Natural killer cell (primary cell): ENCODE data around the gene HK3. TPM values are rescaled to one million over a fixed set of nuclear protein-coding genes. Genes with fewer than 3 reads are reported as not detected.
A peak's percentile ranks its signal among the peaks of the same experiment; 100 is the strongest.

Source experiments
- ATAC-seq, 3 donors: fragments of 150-1000 bp in 2 of 3; fragments of 200-7000 bp in 1 of 3; cut with Tn5 transposase; 1 replicate in 1 of 3; 2 replicates in 2 of 3; pipeline ENCODE4 v1.10.0; 2021; ENCODE audit warnings: mild to moderate bottlenecking in 2 of 3, moderate library complexity in 2 of 3
- DNase-seq, 2 donors: peaks; one replicate each; pipeline versions ENCODE4 v3.0.0 to v3.0.0-alpha.2; 2013 to 2021; ENCODE audit warnings: mixed read lengths in 1 of 2
- H3K27ac ChIP-seq: one replicate; pipeline ENCODE4 v1.5.1; 2013; ENCODE audit warnings: mild to moderate bottlenecking, low read length
- H3K27me3 ChIP-seq: one replicate; pipeline ENCODE4 v1.6.1; 2013; ENCODE audit warnings: low read length; ENCODE audit not compliant: control insufficient read depth, insufficient read depth
- H3K36me3 ChIP-seq: one replicate; pipeline ENCODE4 v1.6.1; 2013; ENCODE audit warnings: low read length; ENCODE audit not compliant: control insufficient read depth, insufficient read depth
- H3K4me1 ChIP-seq: one replicate; pipeline ENCODE4 v1.6.1; 2013; ENCODE audit warnings: low read length; ENCODE audit not compliant: control insufficient read depth, insufficient read depth
- H3K4me3 ChIP-seq: one replicate; pipeline ENCODE4 v1.5.1; 2013; ENCODE audit warnings: low read length
- H3K9me3 ChIP-seq: one replicate; pipeline ENCODE4 v1.6.1; 2013; ENCODE audit warnings: low read length; ENCODE audit not compliant: control insufficient read depth, insufficient read depth
- H3K27ac Mint-ChIP-seq, 2 donors: one replicate each; pipeline ENCODE4 v1.8.0; 2022; ENCODE audit warnings: mild to moderate bottlenecking in 2 of 2, mixed read lengths in 2 of 2, moderate library complexity in 1 of 2
- H3K27me3 Mint-ChIP-seq, 2 donors: one replicate each; pipeline ENCODE4 v1.8.0; 2022; ENCODE audit warnings: low read depth in 2 of 2, mixed read lengths in 2 of 2
- H3K36me3 Mint-ChIP-seq: one replicate; pipeline ENCODE4 v1.8.0; 2022; ENCODE audit warnings: mixed read lengths
- H3K4me1 Mint-ChIP-seq, 2 donors: one replicate each; pipeline ENCODE4 v1.8.0; 2022; ENCODE audit warnings: mixed read lengths in 2 of 2
- H3K4me3 Mint-ChIP-seq: one replicate; pipeline ENCODE4 v1.8.0; 2022; ENCODE audit warnings: mild to moderate bottlenecking, moderate library complexity, mixed read lengths
- H3K9me3 Mint-ChIP-seq, 2 donors: one replicate each; pipeline ENCODE4 v1.8.0; 2022; ENCODE audit warnings: mixed read lengths in 2 of 2
- WGBS: methylation state at CpG from one replicate; pipeline ENCODE4 v1.1.7; 2013; ENCODE audit warnings: missing lambda C conversion rate; ENCODE audit not compliant: insufficient coverage; 5-methylcytosine and 5-hydroxymethylcytosine counted together
- intact Hi-C: fragments of 100-400 bp; cut with micrococcal nuclease; formaldehyde crosslinking; loops from one replicate; pipeline ENCODE4 v1.14.2; 2022
- total RNA-seq, 4 donors: library from RNA; stranded (reverse); fragments of 120-200 nt in 1 of 4; gene quantifications; one replicate each; pipeline versions ENCODE4 v1.2.3 to v1.2.4, GENCODE V29; 2013 to 2022
- TF ChIP-seq, protein P1 (sequence below): fragments of 200-600 bp; IDR thresholded peaks from one replicate; pipeline ENCODE4 v1.8.0; 2022; ENCODE audit warnings: antibody characterized with exemption

Gene HK3
- total RNA-seq, 3 donors from 2014 or later (not counting 1 experiment from before 2014, with no cell fraction given), result 6.6 to 56.1 (median 26.2) TPM

DNA sequence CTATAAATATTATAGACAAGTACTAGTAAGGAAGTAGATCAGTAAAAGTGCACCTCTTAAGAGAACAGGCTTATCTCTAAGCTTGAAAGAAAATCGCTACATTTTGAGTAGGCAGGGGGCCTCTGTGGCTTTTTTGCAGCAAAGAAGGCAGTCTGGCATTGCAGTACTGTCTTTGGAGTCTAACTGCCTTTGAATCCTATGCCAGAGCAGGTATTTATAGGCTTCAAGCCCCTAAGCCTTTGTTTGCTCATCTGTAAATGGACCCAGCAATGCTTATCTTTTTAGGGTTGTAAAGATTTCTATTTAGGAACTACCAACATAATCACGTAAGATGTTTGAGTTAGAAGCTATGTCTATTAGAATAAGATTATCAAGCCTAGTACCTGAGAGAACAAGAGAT, 23.7 kb upstream of the HK3 start:
- Mint-ChIP-seq H3K36me3 (no peaks in the 10 kb centered on the region), H3K4me1 (peaks cover 5 to 9% of the 10 kb centered on the region in 2 donors), H3K4me3 (no peak overlapping the region), H3K9me3 (no peaks in the 10 kb centered on the region), H3K27ac (peak overlapping the region in 1 of 2 donors; percentile 1), H3K27me3 (no peaks in the 10 kb centered on the region)
- no peak overlapping the region for H3K4me3 ChIP-seq
- ATAC-seq (no peak), DNase-seq (no peak)
- no peaks in the 10 kb centered on the region for H3K9me3 ChIP-seq
- TF ChIP-seq, protein P1, sequence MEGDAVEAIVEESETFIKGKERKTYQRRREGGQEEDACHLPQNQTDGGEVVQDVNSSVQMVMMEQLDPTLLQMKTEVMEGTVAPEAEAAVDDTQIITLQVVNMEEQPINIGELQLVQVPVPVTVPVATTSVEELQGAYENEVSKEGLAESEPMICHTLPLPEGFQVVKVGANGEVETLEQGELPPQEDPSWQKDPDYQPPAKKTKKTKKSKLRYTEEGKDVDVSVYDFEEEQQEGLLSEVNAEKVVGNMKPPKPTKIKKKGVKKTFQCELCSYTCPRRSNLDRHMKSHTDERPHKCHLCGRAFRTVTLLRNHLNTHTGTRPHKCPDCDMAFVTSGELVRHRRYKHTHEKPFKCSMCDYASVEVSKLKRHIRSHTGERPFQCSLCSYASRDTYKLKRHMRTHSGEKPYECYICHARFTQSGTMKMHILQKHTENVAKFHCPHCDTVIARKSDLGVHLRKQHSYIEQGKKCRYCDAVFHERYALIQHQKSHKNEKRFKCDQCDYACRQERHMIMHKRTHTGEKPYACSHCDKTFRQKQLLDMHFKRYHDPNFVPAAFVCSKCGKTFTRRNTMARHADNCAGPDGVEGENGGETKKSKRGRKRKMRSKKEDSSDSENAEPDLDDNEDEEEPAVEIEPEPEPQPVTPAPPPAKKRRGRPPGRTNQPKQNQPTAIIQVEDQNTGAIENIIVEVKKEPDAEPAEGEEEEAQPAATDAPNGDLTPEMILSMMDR, result no peak
- whole genome bisulfite sequencing, result 96% methylated on average over 1 of the region's 2 CpGs
- intact Hi-C loops, result no loop called here
- H3K27me3 ChIP-seq, result no peaks in the 10 kb centered on the region
- no peaks in the 10 kb centered on the region for H3K4me1 ChIP-seq
- peaks cover 14% of the 10 kb centered on the region for H3K36me3 ChIP-seq
- no peak overlapping the region for H3K27ac ChIP-seq

DNA sequence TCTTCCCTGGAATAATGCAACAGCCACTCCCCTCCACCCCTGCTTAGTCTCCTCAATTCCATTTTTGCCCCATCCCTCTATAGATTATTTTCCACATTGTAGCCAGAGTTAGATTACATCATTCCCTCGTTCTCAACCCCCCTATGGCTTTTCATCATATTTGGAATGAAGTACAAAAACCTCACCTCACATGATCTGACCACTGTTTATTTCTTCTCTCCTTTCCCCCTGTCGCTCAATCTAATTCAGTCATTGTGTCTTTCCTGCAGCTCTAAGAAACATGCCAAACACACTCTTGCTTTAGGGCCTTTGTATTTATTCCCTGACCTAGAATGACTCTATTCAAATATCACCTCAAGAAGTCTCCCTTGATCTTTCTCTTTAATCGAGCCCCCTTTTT, 22.6 kb upstream of the HK3 start:
- ATAC-seq, result no peak
- no peak for DNase-seq
- H3K27ac Mint-ChIP-seq, result no peak overlapping the region
- Histone ChIP-seq H3K36me3 (peaks cover 14% of the 10 kb centered on the region), H3K27me3 (no peaks in the 10 kb centered on the region), H3K4me1 (no peaks in the 10 kb centered on the region), H3K4me3 (no peak overlapping the region), H3K27ac (no peak overlapping the region), H3K9me3 (no peaks in the 10 kb centered on the region)
- TF ChIP-seq, protein P1, result no peak
- H3K9me3 Mint-ChIP-seq, result no peaks in the 10 kb centered on the region
- H3K36me3 Mint-ChIP-seq, result no peaks in the 10 kb centered on the region
- peaks cover 5 to 9% of the 10 kb centered on the region in 2 donors for H3K4me1 Mint-ChIP-seq
- 98% methylated on average over 3 of the region's 3 CpGs for WGBS
- no peak overlapping the region for H3K4me3 Mint-ChIP-seq
- intact Hi-C loops, result no loop called here
- no peaks in the 10 kb centered on the region for H3K27me3 Mint-ChIP-seq

DNA sequence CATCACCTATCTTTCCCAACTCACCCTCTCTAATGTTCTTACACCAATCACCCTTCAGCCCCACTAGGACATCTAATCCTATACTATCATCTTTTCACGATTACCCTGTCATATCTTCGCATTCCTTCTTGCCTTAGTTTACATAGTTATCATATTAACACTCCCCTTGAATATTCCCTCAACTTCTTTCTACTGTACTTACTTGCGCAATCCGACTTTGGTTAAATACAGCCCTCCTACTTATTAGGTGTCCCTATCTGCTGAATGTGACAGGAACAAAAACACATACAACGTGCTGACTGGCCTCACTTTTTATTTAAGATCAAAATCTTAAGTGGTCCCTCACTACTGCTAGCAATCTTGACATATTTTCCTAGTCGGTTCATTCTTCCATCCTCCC, 19.5 kb upstream of the HK3 start:
- 97% methylated on average over 6 of the region's 6 CpGs for WGBS
- ATAC-seq, result no peak
- TF ChIP-seq, protein P1, result no peak
- peaks cover 10% of the 10 kb centered on the region for H3K36me3 ChIP-seq
- H3K9me3 Mint-ChIP-seq, result no peaks in the 10 kb centered on the region
- peaks cover 9 to 17% of the 10 kb centered on the region in 2 donors for H3K4me1 Mint-ChIP-seq
- no peaks in the 10 kb centered on the region for H3K27me3 Mint-ChIP-seq
- intact Hi-C loops, result no loop called here
- H3K4me3 Mint-ChIP-seq, result no peak overlapping the region
- no peak overlapping the region for H3K27ac ChIP-seq
- no peaks in the 10 kb centered on the region for H3K36me3 Mint-ChIP-seq
- no peak for DNase-seq
- H3K4me1 ChIP-seq, result no peaks in the 10 kb centered on the region
- H3K27ac Mint-ChIP-seq, result no peak overlapping the region
- no peaks in the 10 kb centered on the region for H3K9me3 ChIP-seq
- no peaks in the 10 kb centered on the region for H3K27me3 ChIP-seq
- no peak overlapping the region for H3K4me3 ChIP-seq

DNA sequence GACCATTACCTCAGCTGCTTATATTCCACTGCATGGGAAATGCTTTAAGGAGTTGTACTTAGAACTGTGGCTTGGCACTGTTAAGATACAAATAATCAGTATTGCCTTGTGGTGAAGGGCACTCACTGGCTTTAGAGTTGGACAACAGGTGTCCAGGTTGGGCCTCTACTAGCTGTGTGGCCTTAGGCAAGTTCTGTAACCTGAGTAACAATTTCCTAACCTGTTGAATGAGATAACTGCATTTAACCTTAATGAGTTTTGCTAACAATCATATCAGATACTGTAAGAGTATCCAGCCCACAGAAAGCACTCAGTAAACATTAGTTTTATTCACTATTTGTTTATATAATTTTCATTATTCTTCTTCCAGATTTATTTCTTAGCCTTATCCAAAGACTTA, 17.2 kb upstream of the HK3 start:
- Mint-ChIP-seq H3K9me3 (no peaks in the 10 kb centered on the region), H3K36me3 (no peaks in the 10 kb centered on the region), H3K4me3 (no peak overlapping the region), H3K4me1 (peaks cover 9 to 23% of the 10 kb centered on the region in 2 donors), H3K27me3 (no peaks in the 10 kb centered on the region), H3K27ac (no peak overlapping the region)
- Histone ChIP-seq H3K9me3 (no peaks in the 10 kb centered on the region), H3K4me1 (no peaks in the 10 kb centered on the region), H3K27ac (no peak overlapping the region), H3K36me3 (peaks cover 8% of the 10 kb centered on the region), H3K27me3 (no peaks in the 10 kb centered on the region), H3K4me3 (no peak overlapping the region)
- intact Hi-C loops, result no loop called here
- DNase-seq, result no peak
- TF ChIP-seq, protein P1, result no peak
- ATAC-seq, result no peak
